OCI-LY1 (cell line): ENCODE results near the gene CRYGA.

Experiments used
- H2AFZ ChIP-seq: fragments of 200-600 bp; sonication (generic), shearing (Covaris generic); 2 replicates; pipeline ENCODE4 v1.6.0; 2014; ENCODE audit warnings: antibody characterized with exemption, mild to moderate bottlenecking, low read length
- H3F3A ChIP-seq: fragments of 200-600 bp; sonication (generic), shearing (Covaris generic); 2 replicates; pipeline ENCODE4 v1.6.0; 2014; ENCODE audit warnings: mild to moderate bottlenecking, antibody characterized with exemption, low read length, moderate library complexity; ENCODE audit not compliant: insufficient read depth
- H3K27ac ChIP-seq: fragments of 200-600 bp; sonication (generic); 2 replicates; pipeline ENCODE4 v1.5.1; 2014; ENCODE audit warnings: low read length, mixed run types, mild to moderate bottlenecking, low read depth; ENCODE audit not compliant: poor library complexity, severe bottlenecking
- H3K27me3 ChIP-seq: fragments of 200-600 bp; sonication (generic); 2 replicates; pipeline ENCODE4 v1.6.0; 2014; ENCODE audit warnings: antibody characterized with exemption, mild to moderate bottlenecking, low read length, moderate library complexity; ENCODE audit not compliant: insufficient read depth
- H3K36me3 ChIP-seq: fragments of 200-600 bp; sonication (generic); 2 replicates; pipeline ENCODE4 v1.6.1; 2014; ENCODE audit warnings: mild to moderate bottlenecking, antibody characterized with exemption, low read length, moderate library complexity, mixed read lengths; ENCODE audit not compliant: insufficient read depth
- H3K4me1 ChIP-seq: fragments of 200-600 bp; sonication (generic); 2 replicates; pipeline ENCODE4 v1.5.1; 2014; ENCODE audit warnings: mild to moderate bottlenecking, low read length, moderate library complexity; ENCODE audit not compliant: insufficient read depth, severe bottlenecking
- H3K4me2 ChIP-seq: fragments of 200-600 bp; sonication (generic), shearing (Covaris generic); 2 replicates; pipeline ENCODE4 v1.6.1; 2014; ENCODE audit warnings: low read length
- H3K4me3 ChIP-seq: fragments of 200-600 bp; sonication (generic); 2 replicates; pipeline ENCODE4 v1.5.1; 2014; ENCODE audit warnings: low read length, low read depth, mild to moderate bottlenecking, mixed read lengths; ENCODE audit not compliant: poor library complexity, severe bottlenecking
- H3K79me2 ChIP-seq: fragments of 200-600 bp; shearing (Covaris generic); 2 replicates; pipeline ENCODE4 v1.6.1; 2016; ENCODE audit warnings: mixed run types, low read length, mixed read lengths; ENCODE audit not compliant: insufficient read depth
- H3K9ac ChIP-seq: fragments of 200-600 bp; sonication (generic), shearing (Covaris generic); 2 replicates; pipeline ENCODE4 v1.6.1; 2014; ENCODE audit warnings: mild to moderate bottlenecking, low read length, mixed read lengths
- H3K9me2 ChIP-seq: fragments of 200-600 bp; sonication (generic), shearing (Covaris generic); 2 replicates; pipeline ENCODE4 v1.6.1; 2014; ENCODE audit warnings: low read depth, mild to moderate bottlenecking, low read length, mixed read lengths
- H3K9me3 ChIP-seq: fragments of 200-600 bp; shearing (Covaris generic); 2 replicates; pipeline ENCODE4 v1.6.1; 2014; ENCODE audit warnings: low read length, mixed read lengths
- H4K20me1 ChIP-seq: fragments of 200-600 bp; sonication (generic), shearing (Covaris generic); 2 replicates; pipeline ENCODE4 v1.6.0; 2016; ENCODE audit warnings: mild to moderate bottlenecking, low read length; ENCODE audit not compliant: insufficient read depth
- CTCF ChIP-seq: fragments of 200-600 bp; sonication (generic), shearing (Covaris generic); IDR thresholded peaks from 2 replicates; pipeline ENCODE4 v1.5.1; 2017; ENCODE audit warnings: mild to moderate bottlenecking, antibody characterized with exemption, low read length, moderate library complexity, mixed read lengths
- EZH2 ChIP-seq: fragments of 200-600 bp; sonication (generic), shearing (Covaris generic); IDR thresholded peaks from 2 replicates; pipeline ENCODE4 v1.8.0; 2017; ENCODE audit warnings: borderline replicate concordance, mixed run types, mild to moderate bottlenecking, antibody characterized with exemption, low read length, moderate library complexity, mixed read lengths

Gene CRYGA

DNA sequence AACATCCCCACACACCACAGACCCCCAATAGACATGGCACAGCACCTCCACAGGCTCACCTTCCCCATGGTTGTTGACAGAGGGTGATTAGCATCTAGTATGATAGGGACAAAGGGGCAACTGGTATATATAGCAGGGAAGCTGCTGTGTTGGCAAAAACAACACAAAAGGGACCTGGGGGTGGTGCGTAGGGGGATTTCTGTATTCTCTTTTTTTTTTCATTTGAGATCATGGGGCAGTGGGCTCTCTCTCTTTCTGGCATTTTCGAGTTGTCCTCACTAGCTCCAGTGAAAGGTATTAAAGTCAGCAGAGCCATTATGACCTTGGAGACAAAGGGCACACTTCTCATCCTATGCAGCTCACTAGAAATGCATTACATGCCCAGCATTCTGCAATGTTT is at the start of gene CRYGA:
Gene CRYGA (minus strand): TSS at position 101 of the 400 bp plus-strand sequence. CDS start 33 bp downstream, at position 68.
- H3K4me1 ChIP-seq: no peaks in the 10 kb centered on the region
- H2AFZ ChIP-seq: no peak within 1 kb of the TSS
- H3K79me2 ChIP-seq: no peaks in the 10 kb centered on the region
- no peaks in the 10 kb centered on the region for H4K20me1 ChIP-seq
- no peaks in the 10 kb centered on the region for H3K27me3 ChIP-seq
- H3K9me2 ChIP-seq: no peaks in the 10 kb centered on the region
- TF ChIP-seq EZH2 (no peak), CTCF (no peak)
- H3F3A ChIP-seq: no peaks in the 10 kb centered on the region
- no peaks in the 10 kb centered on the region for H3K9me3 ChIP-seq
- no peaks in the 10 kb centered on the region for H3K36me3 ChIP-seq
- H3K4me2 ChIP-seq: no peak within 1 kb of the TSS
- no peak within 1 kb of the TSS for H3K4me3 ChIP-seq
- no peak within 1 kb of the TSS for H3K9ac ChIP-seq
- H3K27ac ChIP-seq: no peak within 1 kb of the TSS

- no peak overlapping the region for H2AFZ ChIP-seq
- H3K9me3 ChIP-seq: no peaks in the 10 kb centered on the region
- no peaks in the 10 kb centered on the region for H3K79me2 ChIP-seq
- no peak overlapping the region for H3K4me2 ChIP-seq
- no peaks in the 10 kb centered on the region for H4K20me1 ChIP-seq
- no peaks in the 10 kb centered on the region for H3F3A ChIP-seq
- H3K9me2 ChIP-seq: no peaks in the 10 kb centered on the region
- TF ChIP-seq EZH2 (no peak), CTCF (no peak)
- no peak overlapping the region for H3K4me3 ChIP-seq
- no peak overlapping the region for H3K27ac ChIP-seq
- no peaks in the 10 kb centered on the region for H3K27me3 ChIP-seq
- no peak overlapping the region for H3K9ac ChIP-seq
- H3K36me3 ChIP-seq: no peaks in the 10 kb centered on the region
- no peaks in the 10 kb centered on the region for H3K4me1 ChIP-seq
Measured at GRCh38 chr2:208210688-208211451, 47.5 kb upstream of the CRYGA start.

- no peaks in the 10 kb centered on the region for H3F3A ChIP-seq
- H3K4me3 ChIP-seq: no peak overlapping the region
- H3K27me3 ChIP-seq: no peaks in the 10 kb centered on the region
- no peaks in the 10 kb centered on the region for H3K36me3 ChIP-seq
- no peak overlapping the region for H3K27ac ChIP-seq
- TF ChIP-seq CTCF: no peak
- no peak for TF ChIP-seq EZH2
- no peaks in the 10 kb centered on the region for H3K9me2 ChIP-seq
- no peaks in the 10 kb centered on the region for H3K4me1 ChIP-seq
- no peak overlapping the region for H3K9ac ChIP-seq
- no peak overlapping the region for H3K4me2 ChIP-seq
- no peaks in the 10 kb centered on the region for H3K9me3 ChIP-seq
- H2AFZ ChIP-seq: no peak overlapping the region
- H4K20me1 ChIP-seq: no peaks in the 10 kb centered on the region
- H3K79me2 ChIP-seq: no peaks in the 10 kb centered on the region
Measured at GRCh38 chr2:208208335-208209085, 45.1 kb upstream of the CRYGA start.
